HepG2 (cell line): ENCODE results near the gene MSRB2. TPM values are rescaled to one million over a fixed set of nuclear protein-coding genes. Genes with fewer than 3 reads are reported as not detected.

Experiments
- ATAC-seq: fragments of 200-7000 bp; cut with Tn5 transposase; 3 replicates; pipeline ENCODE4 v1.9.1; 2020; ENCODE audit warnings: mild to moderate bottlenecking, moderate library complexity
- BruUV-seq: library from RNA; stranded (reverse); fragments of 400-500 nt; replicated peaks from 2 replicates; lab custom pipeline; 2021; lab: Mats Ljungman, UMichigan
- CTCF ChIA-PET: fragments of 300-600 bp; formaldehyde crosslinking; extraction: SDS; loops from one replicate; lab custom pipeline; 2021; ENCODE audit warnings: low total read pairs, inconsistent platforms, low intra/inter-chr PET ratio; lab: Yijun Ruan, JAX
- POLR2A ChIA-PET: fragments of 350-600 bp; sonication (Branson Sonifier 250); formaldehyde crosslinking; loops from one replicate; lab custom pipeline; 2020; ENCODE audit warnings: antibody characterized with exemption, inconsistent platforms; lab: Yijun Ruan, JAX
- DNase-seq: peaks from one replicate; pipeline ENCODE4 v3.0.0-alpha.2; 2015; ENCODE audit warnings: low spot score
- FAIRE-seq: peaks from 3 replicates; lab custom pipeline; 2011; peaks lifted over from hg19 to GRCh38; lab: Jason Lieb, UNC
- H2AFZ ChIP-seq: one replicate; pipeline ENCODE4 v1.6.1; 2011; ENCODE audit warnings: low read length, inconsistent platforms
- H3K27ac ChIP-seq: fragments of 300-600 bp; 3 replicates; pipeline ENCODE4 v1.8.0; 2011; ENCODE audit warnings: mixed run types, mild to moderate bottlenecking, mixed read lengths, low read length, inconsistent platforms; ENCODE audit not compliant: insufficient read depth; ENCODE audit errors: extremely low read length
- H3K27me3 ChIP-seq, 2 experiments: fragments of 200-600 bp in 1 of 2; 2 replicates in 1 of 2; 3 replicates in 1 of 2; pipeline versions ENCODE4 v1.6.0 to v1.8.0; 2011; ENCODE audit warnings: low read length in 2 of 2, mild to moderate bottlenecking in 2 of 2, moderate library complexity in 2 of 2, inconsistent platforms in 1 of 2; ENCODE audit not compliant: insufficient read depth in 2 of 2, control insufficient read depth in 1 of 2
- H3K36me3 ChIP-seq, 2 experiments: fragments of 200-600 bp in 1 of 2; replicated peaks in 1 of 2; 2 replicates in 1 of 2; 3 replicates in 1 of 2; pipeline versions ENCODE4 v1.5.1 to v1.8.0; 2011; ENCODE audit warnings: low read length in 2 of 2, inconsistent platforms in 1 of 2; ENCODE audit not compliant: insufficient read depth in 2 of 2, control insufficient read depth in 1 of 2
- H3K4me1 ChIP-seq: 2 replicates; pipeline ENCODE4 v1.5.1; 2012; ENCODE audit warnings: low read length, inconsistent platforms; ENCODE audit not compliant: insufficient read depth
- H3K4me2 ChIP-seq: 2 replicates; pipeline ENCODE4 v1.6.0; 2011; ENCODE audit warnings: low read depth, low read length, inconsistent platforms
- H3K4me3 ChIP-seq, 3 experiments: fragments of 200-600 bp in 1 of 3; sonication (generic), shearing (Covaris generic) in 1 of 3; replicated peaks in 1 of 3; 2 replicates each; pipeline ENCODE4 v1.5.1; 2011 to 2016; ENCODE audit warnings: low read length in 3 of 3, inconsistent platforms in 2 of 3, low read depth in 2 of 3, mild to moderate bottlenecking in 2 of 3, control low read depth in 1 of 3, mixed read lengths in 1 of 3; ENCODE audit not compliant: insufficient read depth in 1 of 3
- H3K79me2 ChIP-seq: one replicate; pipeline ENCODE4 v1.6.1; 2011; ENCODE audit warnings: low read length, inconsistent platforms; ENCODE audit not compliant: insufficient read depth
- H3K9ac ChIP-seq: 2 replicates; pipeline ENCODE4 v1.6.0; 2011; ENCODE audit warnings: mild to moderate bottlenecking, low read depth, low read length, inconsistent platforms; ENCODE audit not compliant: insufficient read depth
- H3K9me3 ChIP-seq: 2 replicates; pipeline ENCODE4 v1.5.1; 2012; ENCODE audit warnings: mild to moderate bottlenecking, low read length
- H4K20me1 ChIP-seq: 2 replicates; pipeline ENCODE4 v1.6.0; 2011; ENCODE audit warnings: inconsistent platforms, mild to moderate bottlenecking, low read length, moderate library complexity; ENCODE audit not compliant: insufficient read depth
- ATF5 ChIP-seq: sonication (generic); formaldehyde crosslinking; IDR thresholded peaks from 2 replicates; pipeline ENCODE4 v1.4.0; 2020; ENCODE audit warnings: mild to moderate bottlenecking, low read depth, missing genetic modification reagents
- CENPT ChIP-seq: sonication (generic); formaldehyde crosslinking; IDR thresholded peaks from 2 replicates; pipeline ENCODE4 v1.8.0; 2022; ENCODE audit warnings: low read depth, mild to moderate bottlenecking, moderate library complexity, missing genetic modification reagents
- JUN ChIP-seq: sonication (generic); formaldehyde crosslinking; IDR thresholded peaks from 2 replicates; pipeline ENCODE4 v1.4.0; 2020; ENCODE audit warnings: mild to moderate bottlenecking, missing genetic modification reagents
- MLLT10 ChIP-seq: sonication (generic); formaldehyde crosslinking; IDR thresholded peaks from 2 replicates; pipeline ENCODE4 v1.4.0; 2020; ENCODE audit warnings: missing genetic modification reagents
- ONECUT2 ChIP-seq: sonication (generic); formaldehyde crosslinking; IDR thresholded peaks from 2 replicates; pipeline ENCODE4 v1.4.0; 2020; ENCODE audit warnings: missing genetic modification reagents
- POLR2AphosphoS5 ChIP-seq: IDR thresholded peaks from 2 replicates; pipeline ENCODE4 v1.6.1; 2012; ENCODE audit warnings: low read depth, low read length
- RARG ChIP-seq: sonication (generic); formaldehyde crosslinking; IDR thresholded peaks from 2 replicates; pipeline ENCODE4 v1.4.0; 2020; ENCODE audit warnings: low read depth, mild to moderate bottlenecking, missing genetic modification reagents
- SP5 ChIP-seq: IDR thresholded peaks from 2 replicates; pipeline ENCODE4 v1.6.1; 2016; ENCODE audit warnings: low read depth, borderline replicate concordance
- SRSF9 ChIP-seq: fragments of 200-400 bp; formaldehyde crosslinking; IDR thresholded peaks from 2 replicates; pipeline ENCODE4 v1.6.1; 2018; ENCODE audit warnings: borderline replicate concordance, mild to moderate bottlenecking, low read depth, low read length; ENCODE audit not compliant: insufficient read depth, poor library complexity, severe bottlenecking
- THAP11 ChIP-seq: IDR thresholded peaks from 2 replicates; pipeline ENCODE4 v1.6.1; 2016; ENCODE audit warnings: missing biosample characterization, missing genetic modification reagents
- ZNF430 ChIP-seq: sonication (generic); formaldehyde crosslinking; IDR thresholded peaks from 2 replicates; pipeline ENCODE4 v1.9.0; 2021; ENCODE audit warnings: mild to moderate bottlenecking, missing genetic modification reagents
- ZNF878 ChIP-seq: sonication (generic); formaldehyde crosslinking; IDR thresholded peaks from 2 replicates; pipeline ENCODE4 v1.8.1; 2023; ENCODE audit warnings: mild to moderate bottlenecking, missing genetic modification reagents, moderate library complexity
- WGBS: methylation state at CpG from one replicate; pipeline ENCODE4 v1.1.6; 2017; ENCODE audit warnings: low lambda C conversion rate; 5-methylcytosine and 5-hydroxymethylcytosine counted together
- in situ Hi-C: cut with HindIII; loops from 2 replicates; pipeline ENCODE4 v1.10.0; 2017; ENCODE audit warnings: low pct_unique_long_range_greater_than_20kb; ENCODE audit not compliant: extremely low pct_ligation_motif_present
- intact Hi-C: fragments of 100-400 bp; cut with micrococcal nuclease; formaldehyde crosslinking; loops from one replicate; pipeline ENCODE4 v1.10.0; 2022; ENCODE audit not compliant: unreplicated experiment
- polyA plus RNA-seq, 8 experiments: library from polyadenylated mRNA; depleted of rRNA in 3 of 8; stranded (reverse) in 7 of 8; unstranded in 1 of 8; fragments of >200 nt; fragmentation: Illumina TruSeq in 4 of 8; extraction: Trizol in 4 of 8; gene quantifications; 2 replicates each; pipeline versions ENCODE4 v1.2.1 to v1.2.3, GENCODE V29; 2011 to 2016; ENCODE audit warnings: low read depth in 4 of 8, missing spikeins in 1 of 8, mixed read lengths in 1 of 8; ENCODE audit not compliant: insufficient read depth in 1 of 8
- total RNA-seq, 5 experiments: library from RNA; depleted of rRNA; stranded (reverse); fragments of >200 nt; fragmentation: Illumina TruSeq; extraction: Trizol; gene quantifications; 2 replicates each; pipeline ENCODE4 v1.2.3, GENCODE V29; 2016; ENCODE audit warnings: low read depth in 1 of 5
- TF ChIP-seq, protein P1 (sequence below): sonication (generic); formaldehyde crosslinking; IDR thresholded peaks from 2 replicates; pipeline ENCODE4 v1.8.0; 2022; ENCODE audit warnings: missing genetic modification reagents, mild to moderate bottlenecking, moderate library complexity, borderline replicate concordance
- TF ChIP-seq, protein P2 (sequence below): sonication (generic); formaldehyde crosslinking; IDR thresholded peaks from 2 replicates; pipeline ENCODE4 v1.4.0; 2020; ENCODE audit warnings: missing genetic modification reagents, mild to moderate bottlenecking, borderline replicate concordance
- TF ChIP-seq, protein P3 (sequence below): sonication (generic); formaldehyde crosslinking; IDR thresholded peaks from 2 replicates; pipeline ENCODE4 v1.5.0; 2020; ENCODE audit warnings: missing genetic modification reagents

The MSRB2 gene
- total and polyA plus RNA-seq, 2 of the 13 experiments (the other 11 are each of a cell fraction or from before 2014, with no cell fraction given), result 8.3 to 22.1 TPM

DNA sequence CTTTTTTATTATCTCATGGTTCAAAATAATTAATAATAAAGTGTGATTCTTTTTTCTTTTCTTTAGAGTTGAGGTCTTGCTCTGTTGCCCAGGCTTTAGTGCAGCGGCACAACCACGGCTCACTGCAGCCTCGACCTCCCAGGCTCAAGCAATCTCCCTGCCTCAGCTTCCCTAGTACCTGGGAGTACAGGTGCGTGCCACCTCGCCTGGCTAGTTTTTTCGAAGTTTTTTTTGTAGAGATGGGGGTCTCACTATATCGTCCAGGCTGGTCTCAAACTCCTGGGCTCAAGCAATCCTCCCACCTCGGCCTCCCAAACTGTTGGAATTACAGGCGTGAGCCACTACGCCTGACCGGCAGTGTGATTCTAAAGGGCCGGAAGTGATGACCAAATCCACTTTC, 28.0 kb upstream of the MSRB2 start:
- Histone ChIP-seq H3K4me1 (no peaks in the 10 kb centered on the region; the same call in 1 of the 2 replicates), H3K4me3 (no peak overlapping the region)
- TF ChIP-seq ZNF430 (CRISPR knock-in tag), result no peak
- TF ChIP-seq ONECUT2, result no peak
- no peak for TF ChIP-seq RARG (CRISPR knock-in tag)
- TF ChIP-seq SP5 (CRISPR knock-in tag), result no peak
- TF ChIP-seq, protein P1, sequence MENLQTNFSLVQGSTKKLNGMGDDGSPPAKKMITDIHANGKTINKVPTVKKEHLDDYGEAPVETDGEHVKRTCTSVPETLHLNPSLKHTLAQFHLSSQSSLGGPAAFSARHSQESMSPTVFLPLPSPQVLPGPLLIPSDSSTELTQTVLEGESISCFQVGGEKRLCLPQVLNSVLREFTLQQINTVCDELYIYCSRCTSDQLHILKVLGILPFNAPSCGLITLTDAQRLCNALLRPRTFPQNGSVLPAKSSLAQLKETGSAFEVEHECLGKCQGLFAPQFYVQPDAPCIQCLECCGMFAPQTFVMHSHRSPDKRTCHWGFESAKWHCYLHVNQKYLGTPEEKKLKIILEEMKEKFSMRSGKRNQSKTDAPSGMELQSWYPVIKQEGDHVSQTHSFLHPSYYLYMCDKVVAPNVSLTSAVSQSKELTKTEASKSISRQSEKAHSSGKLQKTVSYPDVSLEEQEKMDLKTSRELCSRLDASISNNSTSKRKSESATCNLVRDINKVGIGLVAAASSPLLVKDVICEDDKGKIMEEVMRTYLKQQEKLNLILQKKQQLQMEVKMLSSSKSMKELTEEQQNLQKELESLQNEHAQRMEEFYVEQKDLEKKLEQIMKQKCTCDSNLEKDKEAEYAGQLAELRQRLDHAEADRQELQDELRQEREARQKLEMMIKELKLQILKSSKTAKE, result no peak
- no peak for TF ChIP-seq MLLT10
- no peak for TF ChIP-seq JUN
- TF ChIP-seq ZNF878 (CRISPR knock-in tag), result no peak
- TF ChIP-seq CENPT, result no peak
- no peak for TF ChIP-seq POLR2AphosphoS5
- TF ChIP-seq THAP11 (CRISPR knock-in tag), result no peak
- TF ChIP-seq, protein P2, sequence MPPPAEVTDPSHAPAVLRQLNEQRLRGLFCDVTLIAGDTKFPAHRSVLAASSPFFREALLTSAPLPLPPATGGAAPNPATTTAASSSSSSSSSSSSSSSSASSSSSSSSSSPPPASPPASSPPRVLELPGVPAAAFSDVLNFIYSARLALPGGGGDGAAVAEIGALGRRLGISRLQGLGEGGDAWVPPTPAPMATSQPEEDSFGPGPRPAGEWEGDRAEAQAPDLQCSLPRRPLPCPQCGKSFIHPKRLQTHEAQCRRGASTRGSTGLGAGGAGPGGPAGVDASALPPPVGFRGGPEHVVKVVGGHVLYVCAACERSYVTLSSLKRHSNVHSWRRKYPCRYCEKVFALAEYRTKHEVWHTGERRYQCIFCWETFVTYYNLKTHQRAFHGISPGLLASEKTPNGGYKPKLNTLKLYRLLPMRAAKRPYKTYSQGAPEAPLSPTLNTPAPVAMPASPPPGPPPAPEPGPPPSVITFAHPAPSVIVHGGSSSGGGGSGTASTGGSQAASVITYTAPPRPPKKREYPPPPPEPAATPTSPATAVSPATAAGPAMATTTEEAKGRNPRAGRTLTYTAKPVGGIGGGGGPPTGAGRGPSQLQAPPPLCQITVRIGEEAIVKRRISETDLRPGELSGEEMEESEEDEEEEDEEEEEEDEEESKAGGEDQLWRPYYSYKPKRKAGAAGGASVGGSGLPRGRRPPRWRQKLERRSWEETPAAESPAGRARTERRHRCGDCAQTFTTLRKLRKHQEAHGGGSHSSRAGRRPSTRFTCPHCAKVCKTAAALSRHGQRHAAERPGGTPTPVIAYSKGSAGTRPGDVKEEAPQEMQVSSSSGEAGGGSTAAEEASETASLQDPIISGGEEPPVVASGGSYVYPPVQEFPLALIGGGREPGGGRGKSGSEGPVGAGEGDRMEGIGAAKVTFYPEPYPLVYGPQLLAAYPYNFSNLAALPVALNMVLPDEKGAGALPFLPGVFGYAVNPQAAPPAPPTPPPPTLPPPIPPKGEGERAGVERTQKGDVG (CRISPR knock-in tag), result no peak
- TF ChIP-seq SRSF9, result no peak
- TF ChIP-seq, protein P3, sequence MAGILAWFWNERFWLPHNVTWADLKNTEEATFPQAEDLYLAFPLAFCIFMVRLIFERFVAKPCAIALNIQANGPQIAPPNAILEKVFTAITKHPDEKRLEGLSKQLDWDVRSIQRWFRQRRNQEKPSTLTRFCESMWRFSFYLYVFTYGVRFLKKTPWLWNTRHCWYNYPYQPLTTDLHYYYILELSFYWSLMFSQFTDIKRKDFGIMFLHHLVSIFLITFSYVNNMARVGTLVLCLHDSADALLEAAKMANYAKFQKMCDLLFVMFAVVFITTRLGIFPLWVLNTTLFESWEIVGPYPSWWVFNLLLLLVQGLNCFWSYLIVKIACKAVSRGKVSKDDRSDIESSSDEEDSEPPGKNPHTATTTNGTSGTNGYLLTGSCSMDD (CRISPR knock-in tag), result no peak
- TF ChIP-seq ATF5 (CRISPR knock-in tag), result no peak
- TF ChIP-seq, all 625 proteins: peak for 0
- CTCF ChIA-PET, result interaction anchor here (1.3 kb wide), 1 partner anchor 1075 kb away, joined by 5 read pairs; no protein-coding TSS in a partner anchor
- in situ Hi-C loops, result loop anchor here (5.0 kb wide), 1 partner anchor 1075 kb away; no protein-coding TSS in a partner anchor
- 45% methylated on average over 12 of the region's 12 CpGs for WGBS
- POLR2A ChIA-PET, result no interaction called here
- H3K27ac ChIP-seq, result no peak overlapping the region
- 0 out of 5 replicates have a peak, but pooled peaks cover 0 to 5% of the 10 kb centered on the region in 2 experiments for H3K27me3 ChIP-seq
- H3K79me2 ChIP-seq, result no peaks in the 10 kb centered on the region
- H4K20me1 ChIP-seq, result no peaks in the 10 kb centered on the region
- H2AFZ ChIP-seq, result no peak overlapping the region
- DNase-seq (no peak), ATAC-seq (no peak), FAIRE-seq (no peak)
- no peak overlapping the region for H3K9ac ChIP-seq
- H3K9me3 ChIP-seq, result no peaks in the 10 kb centered on the region
- no TSS peak for BruUV-seq
- H3K36me3 ChIP-seq, result no peaks in the 10 kb centered on the region
- intact Hi-C loops, result loop anchor here (5.0 kb wide), 1 partner anchor 1065 kb away; the partner anchor contains the start of gene DNAJC1
- H3K4me2 ChIP-seq, result no peak overlapping the region
